GM12878 (cell line): ENCODE measurements around the gene USP17L11.
"Not testable (repeated sequence)": the region's sequence is repeated elsewhere in the genome, so short reads cannot be mapped to it uniquely, and the experiment has no call there.

Source experiments
- BMI1 ChIP-seq: fragments of 450-650 bp; IDR thresholded peaks from 2 replicates; pipeline ENCODE4 v1.6.1; 2016; ENCODE audit warnings: mild to moderate bottlenecking, moderate library complexity, borderline replicate concordance
- CTCF ChIP-seq, 3 experiments: IDR thresholded peaks in 2 of 3; conservative IDR thresholded peaks in 1 of 3; 2 replicates each; pipeline ENCODE4 v1.5.1; 2011; ENCODE audit warnings: low read depth in 3 of 3, low read length in 3 of 3, mild to moderate bottlenecking in 3 of 3, control low read depth in 2 of 3, moderate library complexity in 2 of 3, inconsistent platforms in 1 of 3, mixed read lengths in 1 of 3; ENCODE audit not compliant: control insufficient read depth in 2 of 3, insufficient read depth in 1 of 3; ENCODE audit errors: extremely low read depth in 1 of 3
- EP300 ChIP-seq, 2 experiments: fragments of 150-350 bp in 1 of 2; IDR thresholded peaks; 2 replicates each; pipeline ENCODE4 v1.6.1; 2011 to 2012; ENCODE audit warnings: low read depth in 2 of 2, low read length in 2 of 2, borderline replicate concordance in 1 of 2, improper control_type of control experiment in 1 of 2, inconsistent platforms in 1 of 2; ENCODE audit not compliant: control insufficient read depth in 1 of 2
- EZH2 ChIP-seq: IDR thresholded peaks from 2 replicates; pipeline ENCODE4 v1.6.1; 2012; ENCODE audit warnings: low read depth, mild to moderate bottlenecking, control low read depth, inconsistent platforms, low read length, borderline replicate concordance; ENCODE audit not compliant: control insufficient read depth
- HDGF ChIP-seq: fragments of 450-650 bp; IDR thresholded peaks from 2 replicates; pipeline ENCODE4 v1.6.1; 2016; ENCODE audit warnings: antibody characterized with exemption
- POLR2A ChIP-seq: IDR thresholded peaks from 2 replicates; pipeline ENCODE4 v1.6.1; 2011; ENCODE audit warnings: low read depth, mild to moderate bottlenecking, low read length
- POLR2AphosphoS5 ChIP-seq: IDR thresholded peaks from 2 replicates; pipeline ENCODE4 v1.6.1; 2011; ENCODE audit warnings: mild to moderate bottlenecking, low read length, inconsistent platforms
- RAD21 ChIP-seq: IDR thresholded peaks from 2 replicates; pipeline ENCODE4 v1.6.1; 2011; ENCODE audit warnings: mild to moderate bottlenecking, low read depth, low read length, moderate library complexity; ENCODE audit not compliant: insufficient read depth
- TCF7 ChIP-seq: IDR thresholded peaks from 2 replicates; pipeline ENCODE4 v1.6.1; 2014; ENCODE audit warnings: antibody characterized with exemption, borderline replicate concordance
- ZZZ3 ChIP-seq: IDR thresholded peaks from 2 replicates; pipeline ENCODE4 v1.6.1; 2011; ENCODE audit warnings: low read depth; ENCODE audit not compliant: control insufficient read depth, insufficient read length
- TF ChIP-seq, protein P1 (sequence below): fragments of 450-650 bp; IDR thresholded peaks from 2 replicates; pipeline ENCODE4 v1.6.1; 2014; ENCODE audit warnings: mild to moderate bottlenecking

DNA sequence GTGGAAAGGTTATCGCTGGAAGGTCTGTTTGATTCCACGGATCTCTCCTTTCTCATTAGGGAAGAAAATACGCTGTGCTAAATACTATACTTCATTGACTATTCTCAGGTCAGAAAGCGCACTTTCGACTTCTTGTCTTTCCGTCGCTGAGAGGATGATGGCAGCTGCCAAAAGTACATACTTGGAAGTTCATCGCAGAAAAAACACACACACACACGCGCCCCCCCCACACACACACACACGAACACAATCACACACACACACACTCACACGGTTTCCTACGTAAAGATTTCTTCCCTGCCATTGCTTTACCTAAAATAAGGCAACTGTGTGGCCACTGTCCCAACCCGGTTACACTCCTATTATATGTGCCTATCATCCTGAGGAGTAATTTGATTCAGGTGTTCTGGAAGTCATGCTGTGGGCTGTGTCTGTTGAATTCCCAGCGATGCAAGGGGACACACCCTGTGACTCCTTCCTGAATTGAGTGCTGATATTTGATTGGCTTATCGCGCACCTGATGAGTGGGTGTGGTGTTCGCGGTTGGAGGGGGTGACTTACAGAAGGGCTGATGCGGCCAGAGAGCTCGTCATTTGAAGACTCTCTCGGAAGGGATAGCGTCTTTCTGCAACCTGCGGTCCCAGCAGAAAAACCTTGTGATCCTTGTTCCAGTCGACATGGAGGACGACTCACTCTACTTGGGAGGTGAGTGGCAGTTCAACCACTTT lies 32.9 kb downstream of the USP17L11 start, which contains the start of gene USP17L18:
- not testable (repeated sequence) for TF ChIP-seq POLR2A; EP300 (IDR thresholded peaks at IDR 0.05; ENCODE audit: borderline replicate concordance in 1 of 2, control insufficient read depth in 1 of 2, low read depth in 2 of 2, low read length in 2 of 2); ZZZ3; HDGF; BMI1; CTCF (IDR thresholded peaks at IDR 0.05 in 2 of 3, conservative IDR thresholded peaks at IDR 0.05 in 1 of 3; ENCODE audit: control insufficient read depth in 2 of 3, extremely low read depth in 1 of 3, insufficient read depth in 1 of 3, low read depth in 3 of 3, low read length in 3 of 3); RAD21; POLR2AphosphoS5; TCF7; EZH2
- TF ChIP-seq, protein P1, sequence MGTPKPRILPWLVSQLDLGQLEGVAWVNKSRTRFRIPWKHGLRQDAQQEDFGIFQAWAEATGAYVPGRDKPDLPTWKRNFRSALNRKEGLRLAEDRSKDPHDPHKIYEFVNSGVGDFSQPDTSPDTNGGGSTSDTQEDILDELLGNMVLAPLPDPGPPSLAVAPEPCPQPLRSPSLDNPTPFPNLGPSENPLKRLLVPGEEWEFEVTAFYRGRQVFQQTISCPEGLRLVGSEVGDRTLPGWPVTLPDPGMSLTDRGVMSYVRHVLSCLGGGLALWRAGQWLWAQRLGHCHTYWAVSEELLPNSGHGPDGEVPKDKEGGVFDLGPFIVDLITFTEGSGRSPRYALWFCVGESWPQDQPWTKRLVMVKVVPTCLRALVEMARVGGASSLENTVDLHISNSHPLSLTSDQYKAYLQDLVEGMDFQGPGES = not testable (repeated sequence)
